ENCODE measurements around the gene CD81.

DNA sequence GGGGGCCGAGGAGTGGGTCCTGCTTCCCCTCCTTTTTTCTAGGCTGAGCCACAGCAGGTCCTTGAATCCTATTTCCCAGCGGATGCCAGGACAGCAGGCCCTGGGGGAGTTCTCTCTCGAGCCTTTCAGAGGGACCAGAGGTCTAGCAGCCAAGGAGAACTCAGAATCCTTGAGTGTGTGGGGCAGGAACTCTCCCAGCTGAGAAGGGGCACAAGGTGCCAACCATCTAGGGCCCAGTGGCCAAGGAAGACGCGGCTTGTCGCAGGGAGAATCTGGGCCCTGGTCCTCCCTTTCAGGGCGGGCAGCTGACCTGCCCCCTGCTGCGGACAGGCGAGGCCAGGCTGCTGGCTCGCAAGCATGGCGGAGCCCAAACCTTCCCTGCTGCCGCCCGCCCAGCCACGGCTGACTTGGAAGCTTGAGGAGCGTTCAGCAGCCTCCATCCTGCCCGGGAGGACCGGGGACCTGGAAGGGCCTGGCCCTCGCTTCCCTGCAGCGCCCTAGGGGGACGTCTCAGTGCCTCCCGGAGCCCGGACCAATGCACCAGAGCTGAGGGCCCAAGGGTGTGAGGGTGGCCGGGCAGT lies 22.5 kb downstream of the CD81 start:
- TF ChIP-seq, protein P1, sequence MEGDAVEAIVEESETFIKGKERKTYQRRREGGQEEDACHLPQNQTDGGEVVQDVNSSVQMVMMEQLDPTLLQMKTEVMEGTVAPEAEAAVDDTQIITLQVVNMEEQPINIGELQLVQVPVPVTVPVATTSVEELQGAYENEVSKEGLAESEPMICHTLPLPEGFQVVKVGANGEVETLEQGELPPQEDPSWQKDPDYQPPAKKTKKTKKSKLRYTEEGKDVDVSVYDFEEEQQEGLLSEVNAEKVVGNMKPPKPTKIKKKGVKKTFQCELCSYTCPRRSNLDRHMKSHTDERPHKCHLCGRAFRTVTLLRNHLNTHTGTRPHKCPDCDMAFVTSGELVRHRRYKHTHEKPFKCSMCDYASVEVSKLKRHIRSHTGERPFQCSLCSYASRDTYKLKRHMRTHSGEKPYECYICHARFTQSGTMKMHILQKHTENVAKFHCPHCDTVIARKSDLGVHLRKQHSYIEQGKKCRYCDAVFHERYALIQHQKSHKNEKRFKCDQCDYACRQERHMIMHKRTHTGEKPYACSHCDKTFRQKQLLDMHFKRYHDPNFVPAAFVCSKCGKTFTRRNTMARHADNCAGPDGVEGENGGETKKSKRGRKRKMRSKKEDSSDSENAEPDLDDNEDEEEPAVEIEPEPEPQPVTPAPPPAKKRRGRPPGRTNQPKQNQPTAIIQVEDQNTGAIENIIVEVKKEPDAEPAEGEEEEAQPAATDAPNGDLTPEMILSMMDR (IDR thresholded peaks at IDR 0.05; ENCODE audit: low read depth, low read length, poor library complexity, severe bottlenecking): no peak
- TF ChIP-seq EZH2phosphoT487 (IDR thresholded peaks at IDR 0.05; ENCODE audit: borderline replicate concordance, low read length): no peak
